Activated CD8-positive, alpha-beta memory T cell treated with anti-CD3 and anti-CD28 coated beads, Interleukin-2, amount 50 U/mL, for 24 hours (primary cell): Measurements from ENCODE around the gene KRT2.
"Not testable (repeated sequence)": the region's sequence is repeated elsewhere in the genome, so short reads cannot be mapped to it uniquely, and the experiment has no call there.

ENCODE experiments used
- DNase-seq: peaks from one replicate; pipeline ENCODE4 v3.0.0-alpha.2; 2020; ENCODE audit errors: extremely low read depth

The KRT2 gene

DNA sequence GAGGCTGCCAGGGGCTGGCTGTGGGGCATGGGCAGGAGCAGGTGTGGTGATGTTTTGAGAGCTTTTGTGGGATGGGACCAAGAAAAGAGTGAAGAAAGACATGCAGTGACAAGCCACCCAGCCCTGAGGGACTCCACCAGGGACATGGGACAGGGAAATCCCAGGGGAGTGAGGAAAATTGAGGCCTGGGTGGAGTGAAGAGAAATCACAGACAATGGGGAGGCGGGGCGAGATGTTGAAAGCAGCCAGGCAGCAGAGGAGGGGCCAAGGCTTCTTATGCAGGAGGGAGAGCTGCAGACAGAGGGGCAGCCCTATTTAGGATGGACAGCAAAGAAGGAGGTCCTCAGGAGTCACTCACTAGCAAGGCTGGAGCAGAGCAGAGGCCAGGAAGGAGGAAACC is 32.4 kb upstream of the KRT2 start:
- no peak for DNase-seq

DNA sequence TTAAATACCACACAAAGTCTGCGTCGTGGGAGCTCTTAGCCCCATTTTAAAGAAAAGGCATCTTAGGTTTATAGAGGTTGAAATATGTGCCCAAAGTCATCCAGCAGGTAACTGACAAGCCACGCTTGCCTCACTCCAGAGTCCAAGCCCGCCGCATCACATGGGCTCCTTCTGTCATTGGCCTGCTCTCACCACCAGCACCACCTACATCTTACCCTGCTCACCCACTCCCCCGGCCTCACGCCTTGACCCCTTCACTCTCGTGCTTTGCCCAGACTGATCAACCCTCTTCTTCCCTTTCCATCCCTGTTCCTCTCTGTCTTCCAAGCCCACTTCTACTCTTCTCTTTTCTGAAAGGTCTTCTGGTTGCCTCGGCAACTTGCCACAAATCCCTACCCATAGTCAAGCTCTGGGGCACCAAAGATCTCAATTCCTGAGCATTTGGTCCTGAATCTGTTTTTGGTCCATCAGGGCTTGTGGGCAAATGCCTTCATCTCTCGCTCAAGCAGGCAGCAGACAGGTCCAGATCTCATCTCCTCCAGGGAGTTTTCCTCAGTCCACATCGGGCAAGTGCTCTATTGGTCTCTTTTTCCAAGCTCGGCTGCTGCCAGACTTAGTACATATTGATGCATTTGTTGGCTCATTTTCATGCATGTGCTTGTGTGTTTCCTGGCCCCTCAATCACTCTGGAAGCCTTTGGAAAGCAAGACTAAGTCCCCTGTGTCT is 31.7 kb upstream of the KRT2 start:
- DNase-seq, result no peak

DNA sequence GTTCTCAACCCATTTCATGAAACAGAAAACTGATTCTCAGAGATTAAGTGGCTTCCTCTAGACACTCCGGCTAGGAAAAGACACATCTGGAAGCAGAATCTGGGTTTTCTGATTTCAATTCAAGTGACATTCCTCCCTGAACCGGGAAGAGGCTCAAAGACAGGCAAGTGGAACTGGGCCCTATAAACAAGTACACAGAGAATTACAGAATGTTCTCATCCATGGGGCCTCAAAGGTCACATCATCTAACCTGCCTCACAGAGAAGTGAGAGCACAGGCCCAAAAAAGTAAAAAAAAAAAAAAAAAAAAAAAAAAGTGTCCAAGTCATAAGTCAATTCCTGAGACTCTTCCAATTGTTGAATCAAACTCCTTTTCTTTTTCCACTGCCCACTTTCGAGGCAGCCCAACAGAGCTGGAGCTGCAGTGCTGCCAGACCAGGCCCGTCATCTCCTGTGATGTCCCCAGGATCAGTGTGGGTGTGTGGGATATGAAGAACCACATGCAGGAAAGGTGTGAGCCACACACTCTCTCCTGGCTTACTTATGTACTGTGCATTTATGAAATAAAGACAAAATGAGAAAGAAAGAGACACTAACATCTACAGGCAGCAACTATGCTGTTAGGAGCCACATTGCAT is 31.0 kb upstream of the KRT2 start:
- no peak for DNase-seq

DNA sequence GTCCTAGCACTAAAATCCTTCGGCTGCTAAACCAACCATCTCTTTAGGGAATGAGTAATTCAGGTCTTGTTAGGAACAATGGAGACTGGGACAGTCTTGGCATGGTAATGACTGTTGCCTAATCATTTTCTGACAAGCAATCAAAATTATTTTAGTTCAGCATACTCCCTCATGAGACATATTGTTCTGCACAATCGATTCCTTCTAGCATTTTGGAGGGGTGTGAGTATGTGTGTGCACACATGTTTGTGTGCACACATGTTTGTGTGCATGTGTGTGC is 30.3 kb upstream of the KRT2 start:
- DNase-seq, result no peak

DNA sequence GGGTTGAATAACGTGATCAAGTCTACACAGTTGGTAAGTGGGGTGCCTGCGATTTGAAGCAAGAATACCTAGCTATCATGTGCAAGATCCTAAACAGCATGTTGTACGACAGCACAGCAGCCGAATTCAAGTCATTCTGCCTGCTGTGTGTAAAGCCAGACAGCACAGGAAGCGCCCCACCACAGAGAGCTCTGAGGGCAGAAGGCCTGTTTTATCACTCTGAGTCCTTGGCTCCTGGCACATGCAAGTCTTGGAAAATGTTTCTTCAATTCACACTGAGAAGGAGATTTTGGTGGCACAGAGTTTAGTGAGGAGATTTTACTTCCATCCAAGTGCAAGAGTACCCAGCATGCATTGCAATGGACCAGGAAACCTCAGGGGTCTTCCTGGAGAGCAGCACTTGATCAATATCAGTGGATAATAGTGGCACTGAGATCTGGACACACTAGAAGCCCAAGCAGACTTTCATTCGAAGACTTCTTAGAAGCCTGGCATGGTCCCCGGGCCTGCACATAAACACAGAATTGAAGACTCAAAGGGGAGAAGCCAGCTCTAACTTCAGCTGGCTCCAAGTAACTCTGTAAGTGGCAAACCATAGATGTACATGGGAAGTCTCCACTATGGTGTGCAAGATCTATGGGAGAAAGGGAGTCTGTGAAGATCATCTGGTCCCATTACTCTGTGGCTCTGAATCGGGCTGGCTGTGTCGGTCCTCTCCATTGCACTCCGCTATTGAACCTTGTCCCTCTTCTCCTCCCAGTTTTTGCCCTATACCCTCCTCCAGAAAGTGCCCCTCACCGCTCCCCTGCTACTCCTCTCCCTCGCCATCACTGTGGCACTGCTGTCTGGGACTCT is 29.7 kb upstream of the KRT2 start:
- DNase-seq, result peak; percentile 19

DNA sequence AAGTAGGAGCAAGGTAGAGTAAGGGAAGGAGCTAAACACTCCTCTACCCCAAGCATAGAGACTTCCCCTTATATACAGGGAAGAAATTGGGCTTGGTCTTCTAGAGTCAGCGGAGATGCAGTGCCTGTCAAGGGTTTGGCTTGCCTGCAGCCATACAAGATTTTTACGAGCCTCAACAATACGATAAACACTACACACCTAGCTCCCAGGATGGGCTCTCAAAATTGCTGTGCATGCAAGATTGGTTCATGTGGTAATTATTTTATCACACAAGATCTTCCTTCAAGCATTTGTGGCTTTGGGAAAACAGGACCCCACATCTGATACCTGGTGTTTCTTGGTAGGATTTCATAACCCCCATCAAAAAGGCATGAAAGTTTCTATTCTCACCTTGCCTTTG is 28.4 kb upstream of the KRT2 start, which contains the start of gene KRT1:
Gene KRT1 (minus strand): TSS at position 45 of the 400 bp plus-strand sequence. CDS start 59 bp downstream, outside the sequence.
- DNase-seq, result no peak

DNA sequence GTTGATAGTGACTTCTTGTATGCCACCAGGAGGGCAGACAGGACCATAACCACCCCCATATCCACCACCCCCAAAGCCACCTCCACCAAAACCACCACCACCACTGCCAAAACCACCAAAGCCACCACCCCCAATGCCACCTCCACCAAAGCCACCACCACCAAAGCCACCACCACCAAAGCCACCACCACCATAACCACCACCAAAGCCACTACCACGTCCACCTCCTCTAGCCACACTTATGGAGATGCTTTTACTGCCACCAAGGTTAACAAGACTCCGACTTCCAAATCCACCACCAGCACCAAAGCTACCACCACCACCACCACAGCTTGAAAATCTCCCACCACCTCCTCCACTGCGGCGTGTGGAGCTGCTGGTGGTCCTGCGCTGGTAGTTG is 27.9 kb upstream of the KRT2 start:
- no peak for DNase-seq

DNA sequence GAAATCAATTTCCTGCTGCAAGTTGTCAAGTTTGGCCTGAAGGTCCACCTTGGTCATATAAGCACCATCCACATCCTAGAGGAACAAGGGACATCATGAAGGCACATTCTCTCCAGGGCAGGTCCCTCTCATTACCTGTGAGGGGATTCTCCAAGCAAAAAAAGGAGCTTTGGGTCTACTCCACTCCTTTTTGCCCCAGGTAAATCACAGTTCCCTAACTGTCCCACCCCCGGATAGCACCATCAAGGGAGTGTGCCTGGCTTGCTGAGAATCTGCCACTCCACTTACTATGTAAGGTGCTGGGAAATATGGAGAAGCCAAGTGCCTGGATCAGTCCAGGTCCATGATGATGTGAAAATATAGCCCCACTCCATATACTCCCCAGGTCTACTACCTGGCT is 25.7 kb upstream of the KRT2 start:
- no peak for DNase-seq

DNA sequence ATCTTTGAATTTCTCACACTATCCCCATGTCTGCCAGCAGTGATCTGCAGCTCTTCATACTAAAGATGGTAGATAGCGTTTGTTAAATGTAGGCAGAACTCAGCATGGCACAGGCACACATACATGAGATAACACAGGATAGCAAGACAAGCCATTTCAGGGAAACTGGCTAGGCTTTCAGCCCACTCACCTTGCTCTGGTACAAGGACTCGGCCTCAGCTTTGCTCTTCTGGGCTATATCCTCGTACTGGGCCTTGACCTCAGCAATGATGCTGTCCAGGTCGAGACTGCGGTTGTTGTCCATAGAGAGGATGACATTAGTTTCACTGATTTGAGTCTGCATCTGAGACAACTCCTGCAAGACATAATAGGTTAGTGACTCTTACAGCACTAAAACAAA is 25.1 kb upstream of the KRT2 start:
- no peak for DNase-seq

DNA sequence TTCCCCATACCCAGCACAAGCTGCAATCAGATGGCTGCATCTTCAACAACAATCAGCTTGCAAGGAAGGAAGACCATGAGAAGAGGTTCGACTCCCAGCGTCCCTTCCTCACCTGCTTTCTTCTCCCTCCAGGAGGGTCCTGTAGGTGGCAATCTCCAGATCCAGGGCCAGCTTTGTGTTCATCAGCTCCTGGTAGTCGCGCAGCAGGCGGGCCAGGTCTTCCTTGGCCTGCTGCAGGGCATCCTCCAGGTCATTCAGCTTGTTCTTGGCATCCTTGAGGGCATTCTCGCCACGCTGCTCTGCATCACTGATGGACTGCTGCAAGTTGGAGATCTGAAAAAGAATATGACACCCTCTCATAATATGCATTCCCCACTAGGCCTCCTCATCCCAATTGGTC is 24.2 kb upstream of the KRT2 start:
- DNase-seq, result no peak

DNA sequence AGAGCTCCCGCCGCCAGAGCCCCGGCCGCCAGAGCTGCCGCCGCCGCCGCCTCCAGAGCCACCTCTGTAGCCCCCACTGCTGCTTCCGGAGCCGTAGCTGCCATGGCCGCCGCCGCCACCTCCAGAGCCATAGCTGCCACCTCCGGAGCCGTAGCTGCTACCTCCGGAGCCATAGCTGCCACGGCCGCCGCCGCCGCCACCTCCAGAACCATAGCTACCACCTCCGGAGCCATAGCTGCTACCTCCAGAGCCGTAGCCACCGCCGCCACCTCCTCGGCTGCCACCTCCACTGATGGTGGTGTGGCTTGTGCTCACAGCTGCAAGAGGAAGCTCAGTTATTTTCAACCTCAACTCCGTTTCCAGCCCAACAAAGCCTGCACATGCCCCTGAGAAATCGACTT is 23.3 kb upstream of the KRT2 start:
- DNase-seq, result no peak

DNA sequence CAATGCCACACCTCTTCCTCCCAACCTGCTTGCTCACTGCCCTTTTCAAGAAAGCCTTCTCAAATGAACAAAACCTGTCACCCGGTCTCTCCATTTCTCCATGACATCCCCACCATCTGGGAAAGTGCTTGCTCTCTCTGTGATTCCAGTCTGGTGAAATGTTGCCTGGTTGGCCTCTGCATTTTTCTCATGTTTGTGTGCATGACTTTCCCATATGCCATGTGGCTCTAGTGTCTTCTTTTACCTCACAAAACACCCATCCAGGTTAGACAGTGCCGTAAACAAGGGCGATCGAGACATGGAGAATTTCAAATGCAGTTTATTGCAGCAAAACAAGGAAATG is 22.4 kb upstream of the KRT2 start:
- DNase-seq, result no peak

DNA sequence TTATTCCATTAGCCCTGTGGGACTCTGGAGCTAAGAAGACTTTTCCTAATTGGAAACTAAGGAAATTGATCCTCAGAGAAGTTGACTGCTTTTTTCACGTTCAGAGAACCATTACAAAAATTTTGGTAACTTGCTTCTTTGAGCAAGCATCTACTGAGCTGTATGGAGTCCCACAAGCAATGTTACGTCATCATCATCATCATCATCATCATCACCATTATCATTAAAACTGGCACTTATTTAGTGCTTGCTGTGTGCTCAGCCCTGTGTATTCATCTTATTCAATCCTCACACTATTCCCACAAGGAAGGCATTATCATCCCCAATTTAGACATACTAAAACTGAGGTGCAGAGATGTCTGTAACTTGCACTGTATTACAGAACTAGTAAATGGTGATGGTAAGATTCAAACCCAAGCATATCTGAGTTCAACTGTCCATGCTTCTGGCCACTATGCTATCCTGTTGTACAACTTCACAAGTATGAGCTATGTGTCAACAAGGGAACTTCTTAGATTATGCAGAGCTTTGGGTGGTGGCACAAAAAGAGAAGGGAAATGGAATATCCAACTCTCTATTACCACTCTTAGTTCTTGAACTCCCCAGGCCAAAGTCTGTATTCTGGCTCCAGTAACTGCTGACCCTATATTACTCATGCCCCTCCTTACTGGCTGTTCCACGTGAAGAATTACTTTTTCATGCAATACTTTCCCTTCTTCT is 21.9 kb upstream of the KRT2 start:
- no peak for DNase-seq

DNA sequence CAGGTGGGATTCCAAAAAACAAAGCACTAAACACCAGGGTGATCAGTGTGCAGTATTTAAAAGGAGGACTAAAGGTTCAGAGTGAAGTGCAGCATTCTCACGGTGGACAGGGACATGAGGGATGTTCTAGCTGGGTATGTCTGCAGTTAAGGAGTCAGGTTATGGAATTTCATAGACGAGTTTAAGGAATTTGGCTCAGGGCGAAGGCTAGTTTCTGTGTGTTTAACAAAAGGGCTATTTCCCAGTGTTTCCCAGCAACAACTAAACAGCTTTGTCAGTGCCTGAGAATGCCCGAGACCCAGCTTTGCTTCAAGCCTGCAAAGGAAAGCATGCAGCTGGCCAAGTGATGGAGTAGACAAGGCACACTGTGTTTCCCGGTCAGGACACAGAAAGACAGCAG is 21.2 kb upstream of the KRT2 start:
- DNase-seq, result no peak

DNA sequence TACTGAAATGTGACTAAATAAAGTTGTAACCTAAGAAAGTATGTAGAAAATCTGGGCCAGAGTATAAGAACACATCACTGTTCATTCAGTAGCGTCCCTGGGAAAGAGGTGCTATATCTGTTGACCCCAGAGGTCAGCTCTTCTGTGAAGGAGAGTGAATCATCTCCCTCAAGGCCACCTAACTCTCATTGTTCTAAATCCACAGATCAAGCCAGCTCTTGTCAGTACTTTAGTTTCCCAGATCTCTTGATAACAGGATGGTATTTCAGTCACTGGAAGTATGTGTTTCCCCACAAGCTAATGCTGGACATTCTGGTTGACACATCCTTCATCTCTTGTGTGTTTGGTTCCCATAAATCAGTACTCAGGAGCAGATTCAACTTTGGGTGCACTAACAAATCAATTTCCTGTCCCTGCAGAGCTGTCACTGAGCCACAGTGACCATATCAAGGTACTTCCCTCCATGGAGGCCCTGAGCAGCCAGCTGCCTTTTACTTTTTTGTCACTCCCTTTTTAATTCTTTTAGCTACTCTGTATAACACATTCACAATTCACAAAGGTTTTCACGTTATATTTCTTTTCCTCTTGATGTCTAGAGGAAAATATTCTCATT is 20.4 kb upstream of the KRT2 start:
- DNase-seq, result no peak

DNA sequence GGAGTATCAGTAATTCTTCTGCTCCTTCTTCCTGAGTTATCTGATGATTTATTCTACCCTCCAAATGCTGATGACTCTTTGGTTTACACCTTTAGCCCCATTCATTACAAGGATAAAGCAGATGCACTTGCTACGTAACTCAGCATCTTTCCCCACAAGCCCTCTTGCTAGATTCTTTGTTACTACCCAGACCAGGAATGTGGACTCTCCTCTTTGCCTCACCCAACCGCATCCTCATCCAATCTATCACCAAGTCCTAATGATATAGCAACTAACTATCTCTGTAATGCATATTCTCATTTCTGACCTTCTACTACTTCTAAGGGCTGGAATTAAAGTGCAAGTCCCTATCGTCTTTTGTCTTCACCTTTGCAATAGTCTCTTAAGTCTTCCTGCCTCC is 18.9 kb upstream of the KRT2 start:
- DNase-seq, result no peak

DNA sequence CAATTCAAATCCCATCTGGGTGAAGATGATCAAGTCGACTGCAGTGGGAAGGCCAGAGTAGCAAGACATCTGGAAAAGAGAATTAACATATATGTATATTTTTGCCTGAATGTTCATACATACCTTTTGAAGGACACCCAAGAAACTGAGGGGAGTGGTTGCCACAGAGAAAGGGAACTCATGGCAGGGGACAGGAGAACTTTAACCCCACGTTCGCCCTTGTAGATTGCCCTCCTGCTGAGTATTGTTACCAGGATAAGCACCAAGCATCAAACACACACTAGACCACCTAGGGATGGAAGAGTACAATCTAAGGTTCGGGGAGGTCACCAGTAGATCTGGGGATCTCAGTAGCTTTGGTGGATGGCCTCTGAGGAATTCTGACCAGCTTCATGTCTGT is 18.5 kb upstream of the KRT2 start:
- DNase-seq, result no peak

DNA sequence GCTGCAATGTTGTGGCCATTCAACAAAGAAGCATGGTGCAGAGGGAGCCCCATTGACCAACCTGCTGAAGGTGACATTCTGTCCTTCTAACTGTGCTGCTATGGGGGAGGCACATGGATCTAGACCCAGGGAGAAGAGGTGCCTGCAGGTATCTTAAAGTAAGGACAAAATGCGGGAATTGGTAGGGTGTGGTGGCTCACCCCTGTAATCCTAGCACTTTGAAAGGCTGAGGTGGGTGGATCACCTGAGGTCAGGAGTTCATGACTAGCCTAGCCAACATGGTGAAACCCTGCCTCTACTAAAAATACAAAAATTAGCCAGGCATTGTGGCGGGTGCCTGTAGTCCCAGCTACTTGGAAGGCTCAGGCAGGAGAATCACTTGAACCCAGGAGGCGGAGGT is 17.9 kb upstream of the KRT2 start:
- DNase-seq, result not testable (repeated sequence)

DNA sequence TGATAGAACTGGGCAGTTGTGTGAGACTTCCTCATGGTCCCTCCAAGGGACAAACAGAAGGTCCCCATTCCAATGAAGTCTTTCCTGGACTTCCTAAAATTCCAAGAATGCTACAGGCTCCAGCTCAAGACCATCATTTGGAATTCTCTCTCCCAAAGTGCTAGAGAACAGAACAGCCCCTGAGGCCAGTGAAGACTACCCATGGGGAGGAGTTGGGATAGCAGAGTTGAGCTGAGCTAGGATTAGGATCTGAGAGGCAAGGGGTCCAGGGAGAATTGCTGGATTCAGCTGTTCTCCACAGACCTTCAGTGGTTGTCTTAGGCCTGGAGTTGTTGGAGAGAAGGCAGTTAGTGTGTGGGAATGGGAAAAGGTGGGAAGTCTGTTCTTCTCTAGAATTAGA is 17.4 kb upstream of the KRT2 start:
- no peak for DNase-seq

DNA sequence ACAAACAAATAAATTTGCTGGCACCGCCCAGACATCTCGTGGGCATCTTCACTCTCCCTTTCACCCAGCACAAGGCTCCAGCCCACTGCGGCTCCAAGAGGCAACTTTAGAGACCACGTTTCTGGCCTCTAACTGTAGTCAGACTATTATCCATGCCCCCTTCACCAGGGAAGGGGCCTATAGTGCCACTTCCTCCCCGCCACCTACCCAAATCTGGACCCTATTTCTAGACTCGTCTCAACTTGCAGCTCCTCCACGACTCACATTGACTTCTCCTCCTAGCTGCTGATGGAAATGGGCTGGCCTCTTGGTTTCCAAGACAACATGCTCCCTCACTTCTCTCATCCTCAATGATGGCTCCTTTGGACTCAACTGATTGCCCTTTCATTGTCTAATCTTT is 15.9 kb upstream of the KRT2 start:
- no peak for DNase-seq

DNA sequence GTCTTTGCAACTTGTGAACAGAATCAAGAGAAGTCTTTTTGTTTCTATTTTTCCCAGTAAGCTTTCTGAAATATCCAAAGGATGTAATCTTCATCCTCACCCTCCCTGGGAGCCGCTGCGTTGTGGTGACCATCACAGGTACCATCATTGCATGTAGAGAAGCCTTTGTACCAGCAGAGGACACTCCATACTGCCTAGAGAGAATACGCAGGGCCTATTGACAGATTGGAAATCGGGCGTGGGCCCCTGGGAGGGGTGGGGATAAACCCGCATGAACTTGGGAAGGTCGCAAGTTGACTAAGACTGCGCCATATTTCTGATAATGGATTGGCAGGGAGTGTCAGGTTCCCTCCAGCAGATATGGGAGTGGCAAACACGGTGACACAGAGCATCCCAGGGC is 15.5 kb upstream of the KRT2 start:
- DNase-seq, result no peak

DNA sequence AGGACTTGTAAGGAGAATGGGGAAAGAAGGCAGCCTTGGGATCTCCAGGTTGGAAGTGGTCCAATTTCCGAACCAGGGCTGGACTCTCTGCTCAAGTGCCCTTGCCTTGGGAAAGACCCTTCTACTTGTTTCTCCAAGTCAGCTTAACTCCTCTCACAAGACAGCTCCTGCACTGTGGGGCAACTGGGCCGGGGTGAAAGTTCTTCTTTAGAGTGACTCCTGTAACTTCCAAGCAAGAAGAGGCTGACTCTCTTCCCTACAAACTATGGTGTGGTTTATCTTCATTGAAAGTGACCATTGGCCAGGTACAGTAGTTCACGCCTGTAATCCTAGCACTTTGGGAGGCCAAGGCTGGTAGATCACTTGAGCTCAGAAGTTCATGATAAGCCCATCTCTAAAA is 14.5 kb upstream of the KRT2 start:
- DNase-seq, result no peak
